Measurements from ENCODE around the gene SYT11. TPM values are rescaled to one million over a fixed set of nuclear protein-coding genes. Genes with fewer than 3 reads are reported as not detected.
"Not testable (repeated sequence)": the region's sequence is repeated elsewhere in the genome, so short reads cannot be mapped to it uniquely, and the experiment has no call there.

Gene SYT11
- total RNA-seq, 2 donors from 2014 or later, result 1.2 to 4.6 TPM

- H3K36me3 ChIP-seq, result no peaks in the 10 kb centered on the region
- H3K27me3 ChIP-seq, result no peaks in the 10 kb centered on the region
- H3K27ac ChIP-seq, result no peak overlapping the region
- no peak overlapping the region for H3K9ac ChIP-seq (ENCODE audit: low read depth in 2 of 2, low read length in 2 of 2)
- DNase-seq, result peak; percentile 1
- intact Hi-C loops (cut with DNase I), result no loop called here
- no peaks in the 10 kb centered on the region for H3K9me3 ChIP-seq
- no peak overlapping the region for H3K4me3 ChIP-seq
- no peaks in the 10 kb centered on the region for H3K4me1 ChIP-seq
- TF ChIP-seq CTCF (IDR thresholded peaks at IDR 0.05), result no peak
Observed at GRCh38 chr1:155831279-155831976, 27.9 kb upstream of the SYT11 start.

GRCh38 chr1:155833665-155834295, 25.6 kb upstream of the SYT11 start:
- no peaks in the 10 kb centered on the region for H3K9me3 ChIP-seq
- intact Hi-C loops (cut with DNase I), result no loop called here
- no peak for TF ChIP-seq CTCF (IDR thresholded peaks at IDR 0.05)

GRCh38 chr1:155834296-155834926, 25.0 kb upstream of the SYT11 start:
- Histone ChIP-seq H3K4me1 (no peaks in the 10 kb centered on the region), H3K9ac (ENCODE audit: low read depth in 2 of 2, low read length in 2 of 2) (no peak overlapping the region), H3K27me3 (no peaks in the 10 kb centered on the region), H3K36me3 (no peaks in the 10 kb centered on the region), H3K4me3 (no peak overlapping the region), H3K27ac (no peak overlapping the region), H3K9me3 (no peaks in the 10 kb centered on the region)
- TF ChIP-seq CTCF (IDR thresholded peaks at IDR 0.05), result no peak
- intact Hi-C loops (cut with DNase I), result no loop called here
- DNase-seq, result no peak

More at GRCh38 chr1:155833665-155834295, 25.6 kb upstream of the SYT11 start:
- Histone ChIP-seq H3K27ac (no peak overlapping the region), H3K27me3 (no peaks in the 10 kb centered on the region), H3K9ac (ENCODE audit: low read depth in 2 of 2, low read length in 2 of 2) (no peak overlapping the region), H3K4me1 (no peaks in the 10 kb centered on the region), H3K36me3 (no peaks in the 10 kb centered on the region), H3K4me3 (no peak overlapping the region)
- DNase-seq, result no peak

GRCh38 chr1:155834927-155835399, 24.4 kb upstream of the SYT11 start:
- DNase-seq; H3K4me3 ChIP-seq; H3K4me1 ChIP-seq; H3K36me3 ChIP-seq; H3K27ac ChIP-seq; intact Hi-C loops (cut with DNase I); H3K9me3 ChIP-seq; H3K27me3 ChIP-seq; H3K9ac ChIP-seq (ENCODE audit: low read depth in 2 of 2, low read length in 2 of 2): not testable (repeated sequence)

- no peak for DNase-seq
- Histone ChIP-seq H3K4me3 (no peak overlapping the region), H3K9ac (ENCODE audit: low read depth in 2 of 2, low read length in 2 of 2) (no peak overlapping the region), H3K27me3 (no peaks in the 10 kb centered on the region), H3K27ac (no peak overlapping the region), H3K4me1 (no peaks in the 10 kb centered on the region), H3K9me3 (no peaks in the 10 kb centered on the region), H3K36me3 (no peaks in the 10 kb centered on the region)
- TF ChIP-seq CTCF (IDR thresholded peaks at IDR 0.05), result no peak
- intact Hi-C loops (cut with DNase I), result no loop called here
Observed at GRCh38 chr1:155835548-155835947, 23.8 kb upstream of the SYT11 start.

Data from colonic mucosa (tissue), 4 donors.